ENCODE data around the gene MSH5. TPM values are rescaled to one million over a fixed set of nuclear protein-coding genes. Genes with fewer than 3 reads are reported as not detected.
A peak's percentile ranks its signal among the peaks of the same experiment; 100 is the strongest.

Gene MSH5
- total and polyA plus RNA-seq, 9 of the 15 experiments (the other 6 are each of a cell fraction or from before 2014, with no cell fraction given), result 12.5 to 104 (median 46.6) TPM

DNA sequence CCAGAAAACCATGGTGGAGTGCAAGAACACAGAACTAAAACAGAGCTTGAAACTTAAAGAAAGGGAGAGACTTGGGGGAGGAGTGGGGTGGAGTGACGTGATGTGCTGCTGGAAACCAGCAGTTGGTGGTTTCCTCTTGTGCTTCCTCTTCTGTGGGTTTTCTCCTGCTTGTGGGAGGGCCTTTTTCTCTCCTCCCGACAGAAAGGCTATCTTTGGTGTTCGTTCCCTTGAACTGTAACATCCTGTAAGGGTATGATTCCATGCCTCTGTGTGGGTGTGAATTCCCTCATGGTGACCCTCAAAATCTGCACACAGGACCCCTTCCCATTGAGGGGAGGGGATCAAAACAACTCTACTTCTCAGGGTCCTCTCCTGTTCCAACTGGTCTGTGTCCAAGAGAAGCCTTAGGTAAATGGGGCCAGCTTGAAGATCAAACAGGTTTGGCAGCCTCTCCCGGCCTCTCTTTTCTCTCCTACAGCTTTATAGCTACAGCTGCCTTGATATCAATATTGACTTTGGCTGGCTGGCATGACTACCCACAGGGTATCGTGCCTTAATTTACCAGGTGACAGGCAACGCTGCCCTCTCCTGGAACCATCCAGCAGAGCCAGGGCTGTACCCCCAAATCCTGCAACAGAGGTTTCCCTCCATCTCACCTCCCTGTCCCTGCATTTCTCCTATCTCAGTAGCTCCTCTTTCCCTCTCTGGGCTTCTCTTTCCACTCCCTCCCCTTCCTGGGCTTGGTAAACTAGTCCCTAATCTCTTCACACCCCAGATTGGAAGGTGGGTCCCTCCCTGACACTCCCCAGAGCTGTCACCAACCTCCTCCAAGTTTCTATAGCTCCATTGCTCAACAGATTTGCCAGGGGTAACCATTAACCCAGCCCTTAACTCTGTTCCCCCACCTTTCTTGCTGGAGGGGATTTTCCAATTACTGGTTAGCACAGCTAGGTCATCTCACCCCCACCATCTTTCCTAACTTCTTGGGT lies 1.5 kb upstream of the MSH5 start (continued):
- peak; percentile 82 for TF ChIP-seq FOXO4 (CRISPR knock-in tag; IDR thresholded peaks at IDR 0.05)
- TF ChIP-seq MEF2A (IDR thresholded peaks at IDR 0.05; ENCODE audit: control insufficient read depth, low read depth, low read length), result no peak
- TF ChIP-seq SAFB (IDR thresholded peaks at IDR 0.05; ENCODE audit: borderline replicate concordance, low read depth, low read length), result no peak
- no peak; the same call in 1 of the 2 replicates for TF ChIP-seq ARID3A (IDR thresholded peaks at IDR 0.05; ENCODE audit: borderline replicate concordance, low read depth, low read length)
- no peak for TF ChIP-seq CBFB (CRISPR knock-in tag; IDR thresholded peaks at IDR 0.05)
- 0 out of 2 replicates have a peak, but pooled peaks have one; percentile 27 for TF ChIP-seq KHSRP (IDR thresholded peaks at IDR 0.05)
- no peak for TF ChIP-seq LEF1 (IDR thresholded peaks at IDR 0.05)
- peak; percentile 80 for TF ChIP-seq MTA1 (IDR thresholded peaks at IDR 0.05; ENCODE audit: borderline replicate concordance)
- no peak for TF ChIP-seq POLR3A (IDR thresholded peaks at IDR 0.05; ENCODE audit: borderline replicate concordance, extremely low read depth, insufficient read depth, insufficient read length)
- TF ChIP-seq HSF4 (CRISPR knock-in tag; IDR thresholded peaks at IDR 0.05; ENCODE audit: borderline replicate concordance), result 0 out of 2 replicates have a peak, but pooled peaks have one; percentile 75
- TF ChIP-seq ATF4 (CRISPR knock-in tag; IDR thresholded peaks at IDR 0.05), result peak; percentile 25
- TF ChIP-seq SPI1 (IDR thresholded peaks at IDR 0.05; ENCODE audit: borderline replicate concordance, low read depth, low read length), result peak; percentile 93
- TF ChIP-seq, protein P1, sequence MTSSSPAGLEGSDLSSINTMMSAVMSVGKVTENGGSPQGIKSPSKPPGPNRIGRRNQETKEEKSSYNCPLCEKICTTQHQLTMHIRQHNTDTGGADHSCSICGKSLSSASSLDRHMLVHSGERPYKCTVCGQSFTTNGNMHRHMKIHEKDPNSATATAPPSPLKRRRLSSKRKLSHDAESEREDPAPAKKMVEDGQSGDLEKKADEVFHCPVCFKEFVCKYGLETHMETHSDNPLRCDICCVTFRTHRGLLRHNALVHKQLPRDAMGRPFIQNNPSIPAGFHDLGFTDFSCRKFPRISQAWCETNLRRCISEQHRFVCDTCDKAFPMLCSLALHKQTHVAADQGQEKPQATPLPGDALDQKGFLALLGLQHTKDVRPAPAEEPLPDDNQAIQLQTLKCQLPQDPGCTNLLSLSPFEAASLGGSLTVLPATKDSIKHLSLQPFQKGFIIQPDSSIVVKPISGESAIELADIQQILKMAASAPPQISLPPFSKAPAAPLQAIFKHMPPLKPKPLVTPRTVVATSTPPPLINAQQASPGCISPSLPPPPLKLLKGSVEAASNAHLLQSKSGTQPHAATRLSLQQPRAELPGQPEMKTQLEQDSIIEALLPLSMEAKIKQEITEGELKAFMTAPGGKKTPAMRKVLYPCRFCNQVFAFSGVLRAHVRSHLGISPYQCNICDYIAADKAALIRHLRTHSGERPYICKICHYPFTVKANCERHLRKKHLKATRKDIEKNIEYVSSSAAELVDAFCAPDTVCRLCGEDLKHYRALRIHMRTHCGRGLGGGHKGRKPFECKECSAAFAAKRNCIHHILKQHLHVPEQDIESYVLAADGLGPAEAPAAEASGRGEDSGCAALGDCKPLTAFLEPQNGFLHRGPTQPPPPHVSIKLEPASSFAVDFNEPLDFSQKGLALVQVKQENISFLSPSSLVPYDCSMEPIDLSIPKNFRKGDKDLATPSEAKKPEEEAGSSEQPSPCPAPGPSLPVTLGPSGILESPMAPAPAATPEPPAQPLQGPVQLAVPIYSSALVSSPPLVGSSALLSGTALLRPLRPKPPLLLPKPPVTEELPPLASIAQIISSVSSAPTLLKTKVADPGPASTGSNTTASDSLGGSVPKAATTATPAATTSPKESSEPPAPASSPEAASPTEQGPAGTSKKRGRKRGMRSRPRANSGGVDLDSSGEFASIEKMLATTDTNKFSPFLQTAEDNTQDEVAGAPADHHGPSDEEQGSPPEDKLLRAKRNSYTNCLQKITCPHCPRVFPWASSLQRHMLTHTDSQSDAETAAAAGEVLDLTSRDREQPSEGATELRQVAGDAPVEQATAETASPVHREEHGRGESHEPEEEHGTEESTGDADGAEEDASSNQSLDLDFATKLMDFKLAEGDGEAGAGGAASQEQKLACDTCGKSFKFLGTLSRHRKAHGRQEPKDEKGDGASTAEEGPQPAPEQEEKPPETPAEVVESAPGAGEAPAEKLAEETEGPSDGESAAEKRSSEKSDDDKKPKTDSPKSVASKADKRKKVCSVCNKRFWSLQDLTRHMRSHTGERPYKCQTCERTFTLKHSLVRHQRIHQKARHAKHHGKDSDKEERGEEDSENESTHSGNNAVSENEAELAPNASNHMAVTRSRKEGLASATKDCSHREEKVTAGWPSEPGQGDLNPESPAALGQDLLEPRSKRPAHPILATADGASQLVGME (CRISPR knock-in tag; IDR thresholded peaks at IDR 0.05), result peak; percentile 55; the same call in 1 of the 2 replicates
- no peak for TF ChIP-seq FOXK2 (conservative IDR thresholded peaks at IDR 0.05 in 1 of 2, IDR thresholded peaks at IDR 0.05 in 1 of 2; ENCODE audit: low read depth in 2 of 2)
- 0 out of 2 replicates have a peak, but pooled peaks have one; percentile 4 for TF ChIP-seq ZNF384 (IDR thresholded peaks at IDR 0.05; ENCODE audit: low read depth, low read length)
- no peak for TF ChIP-seq GATA2 (CRISPR knock-in tag; IDR thresholded peaks at IDR 0.05)
- TF ChIP-seq CBX1 (IDR thresholded peaks at IDR 0.05; ENCODE audit: low read depth), result no peak
